WTC11 (cell line): ENCODE data around the gene RPS27. TPM values are rescaled to one million over a fixed set of nuclear protein-coding genes. Genes with fewer than 3 reads are reported as not detected.

ENCODE experiments used
- ATAC-seq: fragments of 200-7000 bp; cut with Tn5 transposase; 2 replicates; pipeline ENCODE4 v1.10.0; 2021; ENCODE audit warnings: mild to moderate bottlenecking, moderate library complexity
- CTCF ChIA-PET: fragments of 300-600 bp; sonication (Branson Sonifier 250); formaldehyde crosslinking; loops from one replicate; lab custom pipeline; 2021; ENCODE audit warnings: antibody characterized with exemption; lab: Charles Lee
- POLR2A ChIA-PET: fragments of 350-600 bp; sonication (Branson Sonifier 250); formaldehyde crosslinking; loops from one replicate; lab custom pipeline; 2021; ENCODE audit warnings: antibody characterized with exemption; lab: Charles Lee
- DNase-seq: peaks from one replicate; pipeline ENCODE4 v3.0.0; 2021; ENCODE audit warnings: low spot score
- H3K27ac Mint-ChIP-seq: 2 replicates; pipeline ENCODE4 v1.8.0; 2021; ENCODE audit warnings: mixed read lengths
- H3K27me3 Mint-ChIP-seq: 2 replicates; pipeline ENCODE4 v1.8.0; 2021; ENCODE audit warnings: low read depth, mild to moderate bottlenecking, moderate library complexity, mixed read lengths
- H3K36me3 Mint-ChIP-seq: 2 replicates; pipeline ENCODE4 v1.8.0; 2021; ENCODE audit warnings: mixed read lengths
- H3K4me1 Mint-ChIP-seq: 2 replicates; pipeline ENCODE4 v1.8.0; 2022; ENCODE audit warnings: mixed read lengths
- H3K4me3 Mint-ChIP-seq: 2 replicates; pipeline ENCODE4 v1.8.0; 2021; ENCODE audit warnings: mild to moderate bottlenecking, moderate library complexity, mixed read lengths
- H3K9me3 Mint-ChIP-seq: 2 replicates; pipeline ENCODE4 v1.8.0; 2021; ENCODE audit warnings: mixed read lengths
- ELF4 ChIP-seq: sonication (generic); formaldehyde crosslinking; IDR thresholded peaks from 2 replicates; pipeline ENCODE4 v1.8.1; 2022; ENCODE audit warnings: low read depth, mild to moderate bottlenecking, moderate library complexity, missing genetic modification reagents
- EMX1 ChIP-seq: fragments of 250-450 bp; sonication (Bioruptor Pico); IDR thresholded peaks from 2 replicates; pipeline ENCODE4 v1.8.0; 2021; ENCODE audit warnings: mild to moderate bottlenecking
- FOXJ3 ChIP-seq: sonication (generic); formaldehyde crosslinking; IDR thresholded peaks from 2 replicates; pipeline ENCODE4 v1.9.0; 2021; ENCODE audit warnings: missing genetic modification reagents, mild to moderate bottlenecking, borderline replicate concordance
- FOXK1 ChIP-seq: sonication (generic); formaldehyde crosslinking; IDR thresholded peaks from 2 replicates; pipeline ENCODE4 v1.8.0; 2022; ENCODE audit warnings: mild to moderate bottlenecking, moderate library complexity, missing genetic modification reagents
- JAZF1 ChIP-seq: fragments of 250-450 bp; sonication (Bioruptor Pico); IDR thresholded peaks from 2 replicates; pipeline ENCODE4 v1.9.0; 2021; ENCODE audit warnings: moderate library complexity, mild to moderate bottlenecking, inconsistent platforms
- KAT7 ChIP-seq: sonication (generic); formaldehyde crosslinking; IDR thresholded peaks from 2 replicates; pipeline ENCODE4 v1.8.1; 2023; ENCODE audit warnings: missing genetic modification reagents, mild to moderate bottlenecking, borderline replicate concordance
- MXD4 ChIP-seq: fragments of 250-450 bp; sonication (Bioruptor Pico); IDR thresholded peaks from 2 replicates; pipeline ENCODE4 v1.8.0; 2021; ENCODE audit warnings: mild to moderate bottlenecking, moderate library complexity, borderline replicate concordance
- MYBL2 ChIP-seq: sonication (generic); formaldehyde crosslinking; IDR thresholded peaks from 2 replicates; pipeline ENCODE4 v1.8.1; 2023; ENCODE audit warnings: mild to moderate bottlenecking, moderate library complexity, missing genetic modification reagents
- NFYB ChIP-seq: sonication (generic); formaldehyde crosslinking; conservative IDR thresholded peaks from 2 replicates; pipeline ENCODE4 v1.8.0; 2022; ENCODE audit warnings: low read depth, missing genetic modification reagents
- SMAD4 ChIP-seq: sonication (generic); formaldehyde crosslinking; IDR thresholded peaks from 2 replicates; pipeline ENCODE4 v1.8.0; 2022; ENCODE audit warnings: mild to moderate bottlenecking, missing genetic modification reagents
- ZNF121 ChIP-seq: sonication (generic); formaldehyde crosslinking; IDR thresholded peaks from 2 replicates; pipeline ENCODE4 v1.8.0; 2023; ENCODE audit warnings: missing genetic modification reagents
- ZNF232 ChIP-seq: sonication (generic); formaldehyde crosslinking; IDR thresholded peaks from 2 replicates; pipeline ENCODE4 v1.8.0; 2022; ENCODE audit warnings: mild to moderate bottlenecking, missing genetic modification reagents
- total RNA-seq: library from RNA; stranded (reverse); gene quantifications from 3 replicates; pipeline ENCODE4 v1.2.3, GENCODE V29; 2021
- TF ChIP-seq, protein P1 (sequence below): sonication (generic); formaldehyde crosslinking; IDR thresholded peaks from 2 replicates; pipeline ENCODE4 v1.8.1; 2023; ENCODE audit warnings: mild to moderate bottlenecking, missing genetic modification reagents, moderate library complexity
- TF ChIP-seq, protein P2 (sequence below): sonication (generic); formaldehyde crosslinking; IDR thresholded peaks from 2 replicates; pipeline ENCODE4 v1.8.1; 2023; ENCODE audit warnings: mild to moderate bottlenecking, missing genetic modification reagents, borderline replicate concordance
- TF ChIP-seq, protein P3 (sequence below): fragments of 250-450 bp; sonication (Bioruptor Pico); IDR thresholded peaks from 2 replicates; pipeline ENCODE4 v1.9.0; 2021; ENCODE audit warnings: mild to moderate bottlenecking
- TF ChIP-seq, protein P4 (sequence below): fragments of 200-600 bp; IDR thresholded peaks from 2 replicates; pipeline ENCODE4 v1.8.0; 2022; ENCODE audit warnings: antibody characterized with exemption
- TF ChIP-seq, protein P5 (sequence below): fragments of 250-450 bp; sonication (Bioruptor Pico); IDR thresholded peaks from 2 replicates; pipeline ENCODE4 v1.9.0; 2021; ENCODE audit warnings: mild to moderate bottlenecking, borderline replicate concordance
- TF ChIP-seq, protein P6 (sequence below): sonication (generic); formaldehyde crosslinking; IDR thresholded peaks from 2 replicates; pipeline ENCODE4 v1.8.1; 2022; ENCODE audit warnings: low read depth, mild to moderate bottlenecking, moderate library complexity, missing genetic modification reagents, borderline replicate concordance
- TF ChIP-seq, protein P7 (sequence below): sonication (generic); formaldehyde crosslinking; conservative IDR thresholded peaks from 2 replicates; pipeline ENCODE4 v1.8.1; 2022; ENCODE audit warnings: mild to moderate bottlenecking, missing genetic modification reagents

The RPS27 gene
- total RNA-seq, 1 experiment from 2014 or later = 2,141 TPM

DNA sequence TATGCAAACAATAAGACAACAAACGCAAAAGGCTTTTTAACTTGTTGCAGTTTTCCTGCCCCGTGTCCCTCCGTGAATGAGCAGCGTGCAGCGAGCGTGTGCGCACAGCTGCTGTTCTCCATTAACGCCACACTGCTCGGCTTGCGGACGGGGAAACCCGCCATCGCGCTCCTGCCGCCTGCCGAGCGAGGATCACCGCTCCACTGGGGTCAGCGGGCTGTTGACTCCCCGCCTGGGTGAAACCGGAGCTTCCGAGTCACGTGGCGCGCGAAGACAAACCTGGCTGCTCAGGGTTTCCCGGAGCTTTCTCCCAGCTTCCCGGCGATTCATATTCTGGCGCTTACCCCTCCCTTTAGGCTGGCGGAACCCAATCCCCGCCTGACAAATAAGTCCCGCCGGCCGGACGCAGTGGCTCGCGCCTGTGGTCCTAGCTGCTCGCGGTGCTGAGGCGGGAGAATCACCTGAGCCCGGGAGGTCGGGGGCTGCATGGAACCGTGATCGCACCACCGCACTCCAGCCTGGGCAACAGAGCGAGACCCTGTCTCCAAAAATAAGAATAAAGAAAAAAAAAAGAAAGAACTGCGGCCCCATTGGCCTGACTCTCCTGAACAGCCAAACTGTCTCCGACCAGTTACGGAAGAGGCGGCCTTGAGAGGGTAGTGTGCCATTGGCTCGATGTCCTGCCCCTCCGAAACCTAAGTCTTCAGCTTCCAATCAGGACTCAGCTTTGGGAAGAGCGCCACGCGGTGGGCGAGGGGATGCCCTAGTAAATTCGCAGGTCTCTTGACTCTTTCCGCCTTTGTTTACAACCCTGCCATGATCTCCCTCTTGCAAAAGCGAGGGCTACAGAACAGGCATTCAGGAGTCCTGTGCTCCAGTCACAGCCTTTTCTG lies 23.2 kb upstream of the RPS27 start, which contains the start of gene CREB3L4 (continued):
- TF ChIP-seq FOXK1 (CRISPR knock-in tag) = peak; percentile 94
- TF ChIP-seq, protein P1, sequence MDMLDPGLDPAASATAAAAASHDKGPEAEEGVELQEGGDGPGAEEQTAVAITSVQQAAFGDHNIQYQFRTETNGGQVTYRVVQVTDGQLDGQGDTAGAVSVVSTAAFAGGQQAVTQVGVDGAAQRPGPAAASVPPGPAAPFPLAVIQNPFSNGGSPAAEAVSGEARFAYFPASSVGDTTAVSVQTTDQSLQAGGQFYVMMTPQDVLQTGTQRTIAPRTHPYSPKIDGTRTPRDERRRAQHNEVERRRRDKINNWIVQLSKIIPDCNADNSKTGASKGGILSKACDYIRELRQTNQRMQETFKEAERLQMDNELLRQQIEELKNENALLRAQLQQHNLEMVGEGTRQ (CRISPR knock-in tag) = peak; percentile 98
- TF ChIP-seq ZNF121 (CRISPR knock-in tag) = peak; percentile 100
- TF ChIP-seq MYBL2 = peak; percentile 91
- TF ChIP-seq ELF4 = no peak
- TF ChIP-seq KAT7 (CRISPR knock-in tag) = no peak; the same call in 1 of the 2 replicates
- TF ChIP-seq, protein P2, sequence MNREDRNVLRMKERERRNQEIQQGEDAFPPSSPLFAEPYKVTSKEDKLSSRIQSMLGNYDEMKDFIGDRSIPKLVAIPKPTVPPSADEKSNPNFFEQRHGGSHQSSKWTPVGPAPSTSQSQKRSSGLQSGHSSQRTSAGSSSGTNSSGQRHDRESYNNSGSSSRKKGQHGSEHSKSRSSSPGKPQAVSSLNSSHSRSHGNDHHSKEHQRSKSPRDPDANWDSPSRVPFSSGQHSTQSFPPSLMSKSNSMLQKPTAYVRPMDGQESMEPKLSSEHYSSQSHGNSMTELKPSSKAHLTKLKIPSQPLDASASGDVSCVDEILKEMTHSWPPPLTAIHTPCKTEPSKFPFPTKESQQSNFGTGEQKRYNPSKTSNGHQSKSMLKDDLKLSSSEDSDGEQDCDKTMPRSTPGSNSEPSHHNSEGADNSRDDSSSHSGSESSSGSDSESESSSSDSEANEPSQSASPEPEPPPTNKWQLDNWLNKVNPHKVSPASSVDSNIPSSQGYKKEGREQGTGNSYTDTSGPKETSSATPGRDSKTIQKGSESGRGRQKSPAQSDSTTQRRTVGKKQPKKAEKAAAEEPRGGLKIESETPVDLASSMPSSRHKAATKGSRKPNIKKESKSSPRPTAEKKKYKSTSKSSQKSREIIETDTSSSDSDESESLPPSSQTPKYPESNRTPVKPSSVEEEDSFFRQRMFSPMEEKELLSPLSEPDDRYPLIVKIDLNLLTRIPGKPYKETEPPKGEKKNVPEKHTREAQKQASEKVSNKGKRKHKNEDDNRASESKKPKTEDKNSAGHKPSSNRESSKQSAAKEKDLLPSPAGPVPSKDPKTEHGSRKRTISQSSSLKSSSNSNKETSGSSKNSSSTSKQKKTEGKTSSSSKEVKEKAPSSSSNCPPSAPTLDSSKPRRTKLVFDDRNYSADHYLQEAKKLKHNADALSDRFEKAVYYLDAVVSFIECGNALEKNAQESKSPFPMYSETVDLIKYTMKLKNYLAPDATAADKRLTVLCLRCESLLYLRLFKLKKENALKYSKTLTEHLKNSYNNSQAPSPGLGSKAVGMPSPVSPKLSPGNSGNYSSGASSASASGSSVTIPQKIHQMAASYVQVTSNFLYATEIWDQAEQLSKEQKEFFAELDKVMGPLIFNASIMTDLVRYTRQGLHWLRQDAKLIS (CRISPR knock-in tag) = peak; percentile 45; the same call in 1 of the 2 replicates

DNA sequence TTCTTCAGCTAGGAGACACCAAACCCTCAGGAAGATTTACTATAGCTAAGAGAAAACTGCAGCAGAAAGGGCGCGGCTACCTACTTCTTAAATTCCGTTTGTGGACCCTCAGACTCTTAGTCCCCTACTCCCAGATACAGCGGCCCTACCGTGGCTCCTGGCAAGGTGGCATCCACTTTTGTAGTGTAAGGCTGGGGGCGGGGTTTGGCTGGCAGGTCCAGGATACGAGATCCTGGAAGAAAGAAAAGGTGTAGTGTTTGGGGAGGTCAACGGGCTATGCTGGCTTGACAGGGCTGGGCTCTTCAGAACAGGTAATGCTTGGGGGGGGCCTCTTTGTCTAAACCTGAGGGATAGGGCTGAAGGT lies 22.6 kb upstream of the RPS27 start:
- H3K36me3 Mint-ChIP-seq = peaks cover 9% of the 10 kb centered on the region
- H3K27ac Mint-ChIP-seq = peak overlapping the region; percentile 98
- peak overlapping the region; percentile 80 for H3K4me3 Mint-ChIP-seq
- peaks cover 5% of the 10 kb centered on the region for H3K9me3 Mint-ChIP-seq
- H3K4me1 Mint-ChIP-seq = peaks cover 26% of the 10 kb centered on the region
- DNase-seq = peak; percentile 54
- ChIA-PET CTCF (interaction anchor here (0.8 to 2.9 kb wide), 9 partner anchors 9 to 270 kb away, joined by 3 to 28 read pairs (median 6); partner anchors contain the start of genes CRTC2, DENND4B, JTB and RAB13), POLR2A (interaction anchor here (0.8 to 4.4 kb wide), 12 partner anchors 8 to 334 kb away, joined by 3 to 55 read pairs (median 8); partner anchors contain the start of genes CHTOP, CRTC2, DENND4B and GATAD2B)
- no peaks in the 10 kb centered on the region for H3K27me3 Mint-ChIP-seq
- ATAC-seq = peak; percentile 1; the same call in 1 of the 2 replicates
- TF ChIP-seq, protein P3, sequence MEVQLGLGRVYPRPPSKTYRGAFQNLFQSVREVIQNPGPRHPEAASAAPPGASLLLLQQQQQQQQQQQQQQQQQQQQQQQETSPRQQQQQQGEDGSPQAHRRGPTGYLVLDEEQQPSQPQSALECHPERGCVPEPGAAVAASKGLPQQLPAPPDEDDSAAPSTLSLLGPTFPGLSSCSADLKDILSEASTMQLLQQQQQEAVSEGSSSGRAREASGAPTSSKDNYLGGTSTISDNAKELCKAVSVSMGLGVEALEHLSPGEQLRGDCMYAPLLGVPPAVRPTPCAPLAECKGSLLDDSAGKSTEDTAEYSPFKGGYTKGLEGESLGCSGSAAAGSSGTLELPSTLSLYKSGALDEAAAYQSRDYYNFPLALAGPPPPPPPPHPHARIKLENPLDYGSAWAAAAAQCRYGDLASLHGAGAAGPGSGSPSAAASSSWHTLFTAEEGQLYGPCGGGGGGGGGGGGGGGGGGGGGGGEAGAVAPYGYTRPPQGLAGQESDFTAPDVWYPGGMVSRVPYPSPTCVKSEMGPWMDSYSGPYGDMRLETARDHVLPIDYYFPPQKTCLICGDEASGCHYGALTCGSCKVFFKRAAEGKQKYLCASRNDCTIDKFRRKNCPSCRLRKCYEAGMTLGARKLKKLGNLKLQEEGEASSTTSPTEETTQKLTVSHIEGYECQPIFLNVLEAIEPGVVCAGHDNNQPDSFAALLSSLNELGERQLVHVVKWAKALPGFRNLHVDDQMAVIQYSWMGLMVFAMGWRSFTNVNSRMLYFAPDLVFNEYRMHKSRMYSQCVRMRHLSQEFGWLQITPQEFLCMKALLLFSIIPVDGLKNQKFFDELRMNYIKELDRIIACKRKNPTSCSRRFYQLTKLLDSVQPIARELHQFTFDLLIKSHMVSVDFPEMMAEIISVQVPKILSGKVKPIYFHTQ = no peak
- TF ChIP-seq, protein P4, sequence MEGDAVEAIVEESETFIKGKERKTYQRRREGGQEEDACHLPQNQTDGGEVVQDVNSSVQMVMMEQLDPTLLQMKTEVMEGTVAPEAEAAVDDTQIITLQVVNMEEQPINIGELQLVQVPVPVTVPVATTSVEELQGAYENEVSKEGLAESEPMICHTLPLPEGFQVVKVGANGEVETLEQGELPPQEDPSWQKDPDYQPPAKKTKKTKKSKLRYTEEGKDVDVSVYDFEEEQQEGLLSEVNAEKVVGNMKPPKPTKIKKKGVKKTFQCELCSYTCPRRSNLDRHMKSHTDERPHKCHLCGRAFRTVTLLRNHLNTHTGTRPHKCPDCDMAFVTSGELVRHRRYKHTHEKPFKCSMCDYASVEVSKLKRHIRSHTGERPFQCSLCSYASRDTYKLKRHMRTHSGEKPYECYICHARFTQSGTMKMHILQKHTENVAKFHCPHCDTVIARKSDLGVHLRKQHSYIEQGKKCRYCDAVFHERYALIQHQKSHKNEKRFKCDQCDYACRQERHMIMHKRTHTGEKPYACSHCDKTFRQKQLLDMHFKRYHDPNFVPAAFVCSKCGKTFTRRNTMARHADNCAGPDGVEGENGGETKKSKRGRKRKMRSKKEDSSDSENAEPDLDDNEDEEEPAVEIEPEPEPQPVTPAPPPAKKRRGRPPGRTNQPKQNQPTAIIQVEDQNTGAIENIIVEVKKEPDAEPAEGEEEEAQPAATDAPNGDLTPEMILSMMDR = no peak
- no peak for TF ChIP-seq EMX1 (CRISPR knock-in tag)
- TF ChIP-seq, protein P5, sequence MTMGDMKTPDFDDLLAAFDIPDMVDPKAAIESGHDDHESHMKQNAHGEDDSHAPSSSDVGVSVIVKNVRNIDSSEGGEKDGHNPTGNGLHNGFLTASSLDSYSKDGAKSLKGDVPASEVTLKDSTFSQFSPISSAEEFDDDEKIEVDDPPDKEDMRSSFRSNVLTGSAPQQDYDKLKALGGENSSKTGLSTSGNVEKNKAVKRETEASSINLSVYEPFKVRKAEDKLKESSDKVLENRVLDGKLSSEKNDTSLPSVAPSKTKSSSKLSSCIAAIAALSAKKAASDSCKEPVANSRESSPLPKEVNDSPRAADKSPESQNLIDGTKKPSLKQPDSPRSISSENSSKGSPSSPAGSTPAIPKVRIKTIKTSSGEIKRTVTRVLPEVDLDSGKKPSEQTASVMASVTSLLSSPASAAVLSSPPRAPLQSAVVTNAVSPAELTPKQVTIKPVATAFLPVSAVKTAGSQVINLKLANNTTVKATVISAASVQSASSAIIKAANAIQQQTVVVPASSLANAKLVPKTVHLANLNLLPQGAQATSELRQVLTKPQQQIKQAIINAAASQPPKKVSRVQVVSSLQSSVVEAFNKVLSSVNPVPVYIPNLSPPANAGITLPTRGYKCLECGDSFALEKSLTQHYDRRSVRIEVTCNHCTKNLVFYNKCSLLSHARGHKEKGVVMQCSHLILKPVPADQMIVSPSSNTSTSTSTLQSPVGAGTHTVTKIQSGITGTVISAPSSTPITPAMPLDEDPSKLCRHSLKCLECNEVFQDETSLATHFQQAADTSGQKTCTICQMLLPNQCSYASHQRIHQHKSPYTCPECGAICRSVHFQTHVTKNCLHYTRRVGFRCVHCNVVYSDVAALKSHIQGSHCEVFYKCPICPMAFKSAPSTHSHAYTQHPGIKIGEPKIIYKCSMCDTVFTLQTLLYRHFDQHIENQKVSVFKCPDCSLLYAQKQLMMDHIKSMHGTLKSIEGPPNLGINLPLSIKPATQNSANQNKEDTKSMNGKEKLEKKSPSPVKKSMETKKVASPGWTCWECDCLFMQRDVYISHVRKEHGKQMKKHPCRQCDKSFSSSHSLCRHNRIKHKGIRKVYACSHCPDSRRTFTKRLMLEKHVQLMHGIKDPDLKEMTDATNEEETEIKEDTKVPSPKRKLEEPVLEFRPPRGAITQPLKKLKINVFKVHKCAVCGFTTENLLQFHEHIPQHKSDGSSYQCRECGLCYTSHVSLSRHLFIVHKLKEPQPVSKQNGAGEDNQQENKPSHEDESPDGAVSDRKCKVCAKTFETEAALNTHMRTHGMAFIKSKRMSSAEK (CRISPR knock-in tag) = no peak
- TF ChIP-seq ELF4 = no peak
- no peak for TF ChIP-seq ZNF232 (CRISPR knock-in tag)
- no peak for TF ChIP-seq MXD4 (CRISPR knock-in tag)
- TF ChIP-seq, protein P6, sequence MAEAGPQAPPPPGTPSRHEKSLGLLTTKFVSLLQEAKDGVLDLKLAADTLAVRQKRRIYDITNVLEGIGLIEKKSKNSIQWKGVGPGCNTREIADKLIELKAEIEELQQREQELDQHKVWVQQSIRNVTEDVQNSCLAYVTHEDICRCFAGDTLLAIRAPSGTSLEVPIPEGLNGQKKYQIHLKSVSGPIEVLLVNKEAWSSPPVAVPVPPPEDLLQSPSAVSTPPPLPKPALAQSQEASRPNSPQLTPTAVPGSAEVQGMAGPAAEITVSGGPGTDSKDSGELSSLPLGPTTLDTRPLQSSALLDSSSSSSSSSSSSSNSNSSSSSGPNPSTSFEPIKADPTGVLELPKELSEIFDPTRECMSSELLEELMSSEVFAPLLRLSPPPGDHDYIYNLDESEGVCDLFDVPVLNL = no peak
- no peak for TF ChIP-seq NFYB (CRISPR knock-in tag)
- TF ChIP-seq FOXJ3 (CRISPR knock-in tag) = no peak
- TF ChIP-seq, protein P7, sequence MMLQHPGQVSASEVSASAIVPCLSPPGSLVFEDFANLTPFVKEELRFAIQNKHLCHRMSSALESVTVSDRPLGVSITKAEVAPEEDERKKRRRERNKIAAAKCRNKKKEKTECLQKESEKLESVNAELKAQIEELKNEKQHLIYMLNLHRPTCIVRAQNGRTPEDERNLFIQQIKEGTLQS (CRISPR knock-in tag) = no peak
- TF ChIP-seq SMAD4 (CRISPR knock-in tag) = no peak
- no peak for TF ChIP-seq JAZF1
